Adrenal gland (tissue), 5 donors: ENCODE results near the gene TMA16.

ENCODE experiments used
- POLR2A ChIP-seq, 2 donors: fragments of 450-650 bp; IDR thresholded peaks; one replicate each; pipeline ENCODE4 v1.6.1; 2017; ENCODE audit warnings: antibody characterized with exemption in 2 of 2, mild to moderate bottlenecking in 2 of 2, moderate library complexity in 1 of 2
- TF ChIP-seq, protein P1 (sequence below), 6 experiments: fragments of 450-650 bp in 4 of 6; fragments of 200-600 bp in 2 of 6; sonication (generic) in 1 of 6; IDR thresholded peaks; 1 replicate in 5 of 6; 2 replicates in 1 of 6; pipeline versions ENCODE4 v1.5.1 to v1.8.0; 2016 to 2021; ENCODE audit warnings: antibody characterized with exemption in 6 of 6, mild to moderate bottlenecking in 2 of 6, moderate library complexity in 1 of 6
- donor health status: DM: no; HTN: no; CAD: no.

DNA sequence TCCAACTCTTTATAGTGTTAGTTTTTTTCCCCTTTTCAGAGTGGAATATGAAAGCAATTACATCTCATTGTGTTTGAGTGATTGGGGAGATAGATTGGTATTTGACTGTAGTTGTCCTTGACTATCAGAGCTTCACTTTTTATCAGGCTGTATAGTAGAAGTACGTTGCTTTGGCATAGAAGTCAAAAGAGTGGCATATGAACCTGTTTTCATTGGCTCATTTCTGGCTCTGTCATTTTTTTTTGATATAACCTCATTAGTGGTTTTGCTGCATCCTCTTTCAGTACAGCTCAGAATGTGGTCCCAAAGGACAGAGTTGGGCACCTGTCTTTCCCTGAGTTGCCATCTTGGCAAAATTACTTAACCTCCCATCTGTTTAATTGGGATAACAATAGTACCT, 1.4 kb downstream of the TMA16 start:
- TF ChIP-seq, protein P1, sequence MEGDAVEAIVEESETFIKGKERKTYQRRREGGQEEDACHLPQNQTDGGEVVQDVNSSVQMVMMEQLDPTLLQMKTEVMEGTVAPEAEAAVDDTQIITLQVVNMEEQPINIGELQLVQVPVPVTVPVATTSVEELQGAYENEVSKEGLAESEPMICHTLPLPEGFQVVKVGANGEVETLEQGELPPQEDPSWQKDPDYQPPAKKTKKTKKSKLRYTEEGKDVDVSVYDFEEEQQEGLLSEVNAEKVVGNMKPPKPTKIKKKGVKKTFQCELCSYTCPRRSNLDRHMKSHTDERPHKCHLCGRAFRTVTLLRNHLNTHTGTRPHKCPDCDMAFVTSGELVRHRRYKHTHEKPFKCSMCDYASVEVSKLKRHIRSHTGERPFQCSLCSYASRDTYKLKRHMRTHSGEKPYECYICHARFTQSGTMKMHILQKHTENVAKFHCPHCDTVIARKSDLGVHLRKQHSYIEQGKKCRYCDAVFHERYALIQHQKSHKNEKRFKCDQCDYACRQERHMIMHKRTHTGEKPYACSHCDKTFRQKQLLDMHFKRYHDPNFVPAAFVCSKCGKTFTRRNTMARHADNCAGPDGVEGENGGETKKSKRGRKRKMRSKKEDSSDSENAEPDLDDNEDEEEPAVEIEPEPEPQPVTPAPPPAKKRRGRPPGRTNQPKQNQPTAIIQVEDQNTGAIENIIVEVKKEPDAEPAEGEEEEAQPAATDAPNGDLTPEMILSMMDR (IDR thresholded peaks at IDR 0.05), result no peak
- TF ChIP-seq POLR2A (IDR thresholded peaks at IDR 0.05), result no peak
